HG02973 (cell line): ENCODE measurements around the gene DGKB.

Experiments used
- ATAC-seq: cut with Tn5 transposase; IDR thresholded peaks from one replicate; pipeline ENCODE4 v1.9.1; 2021; ENCODE audit warnings: moderate library complexity; ENCODE audit not compliant: unreplicated experiment

Gene DGKB

GRCh38 chr7:14861456-14861855 lies 41.1 kb downstream of the DGKB start:
- ATAC-seq = no peak

- ATAC-seq = no peak
Measured at GRCh38 chr7:14859267-14859666, 43.3 kb downstream of the DGKB start.

- ATAC-seq = no peak
Measured at GRCh38 chr7:14858866-14859265, 43.7 kb downstream of the DGKB start.

- ATAC-seq = no peak
Measured at GRCh38 chr7:14858410-14858809, 44.1 kb downstream of the DGKB start.

GRCh38 chr7:14855033-14855794 lies 47.3 kb downstream of the DGKB start:
- ATAC-seq = no peak

- ATAC-seq = no peak
Measured at GRCh38 chr7:14854471-14854870, 48.1 kb downstream of the DGKB start.

GRCh38 chr7:14851610-14852009 lies 50.9 kb downstream of the DGKB start:
- ATAC-seq = no peak

- no peak for ATAC-seq
Measured at GRCh38 chr7:14850039-14850438, 52.5 kb downstream of the DGKB start.

GRCh38 chr7:14846405-14846804 lies 56.1 kb downstream of the DGKB start:
- no peak for ATAC-seq

GRCh38 chr7:14843755-14844154 lies 58.8 kb downstream of the DGKB start:
- no peak for ATAC-seq

- ATAC-seq = no peak
Measured at GRCh38 chr7:14842523-14842922, 60.0 kb downstream of the DGKB start.

GRCh38 chr7:14841869-14842268 lies 60.7 kb downstream of the DGKB start:
- ATAC-seq = no peak

- no peak for ATAC-seq
Measured at GRCh38 chr7:14841086-14841485, 61.5 kb downstream of the DGKB start.

GRCh38 chr7:14839307-14839706 lies 63.2 kb downstream of the DGKB start:
- ATAC-seq = no peak

- no peak for ATAC-seq
Measured at GRCh38 chr7:14837216-14837615, 65.3 kb downstream of the DGKB start.

GRCh38 chr7:14836571-14837189 lies 65.9 kb downstream of the DGKB start:
- no peak for ATAC-seq

- ATAC-seq = no peak
Measured at GRCh38 chr7:14836006-14836405, 66.5 kb downstream of the DGKB start.

- ATAC-seq = no peak
Measured at GRCh38 chr7:14835384-14835783, 67.2 kb downstream of the DGKB start.

- no peak for ATAC-seq
Measured at GRCh38 chr7:14834883-14835282, 67.7 kb downstream of the DGKB start.

GRCh38 chr7:14834456-14834855 lies 68.1 kb downstream of the DGKB start:
- peak; percentile 56 for ATAC-seq

- ATAC-seq = no peak
Measured at GRCh38 chr7:14833707-14834106, 68.8 kb downstream of the DGKB start.

GRCh38 chr7:14828053-14828452 lies 74.5 kb downstream of the DGKB start:
- no peak for ATAC-seq

- ATAC-seq = no peak
Measured at GRCh38 chr7:14826426-14826825, 76.1 kb downstream of the DGKB start.
